ENCODE data around the gene KCNK16.

Gene KCNK16

DNA sequence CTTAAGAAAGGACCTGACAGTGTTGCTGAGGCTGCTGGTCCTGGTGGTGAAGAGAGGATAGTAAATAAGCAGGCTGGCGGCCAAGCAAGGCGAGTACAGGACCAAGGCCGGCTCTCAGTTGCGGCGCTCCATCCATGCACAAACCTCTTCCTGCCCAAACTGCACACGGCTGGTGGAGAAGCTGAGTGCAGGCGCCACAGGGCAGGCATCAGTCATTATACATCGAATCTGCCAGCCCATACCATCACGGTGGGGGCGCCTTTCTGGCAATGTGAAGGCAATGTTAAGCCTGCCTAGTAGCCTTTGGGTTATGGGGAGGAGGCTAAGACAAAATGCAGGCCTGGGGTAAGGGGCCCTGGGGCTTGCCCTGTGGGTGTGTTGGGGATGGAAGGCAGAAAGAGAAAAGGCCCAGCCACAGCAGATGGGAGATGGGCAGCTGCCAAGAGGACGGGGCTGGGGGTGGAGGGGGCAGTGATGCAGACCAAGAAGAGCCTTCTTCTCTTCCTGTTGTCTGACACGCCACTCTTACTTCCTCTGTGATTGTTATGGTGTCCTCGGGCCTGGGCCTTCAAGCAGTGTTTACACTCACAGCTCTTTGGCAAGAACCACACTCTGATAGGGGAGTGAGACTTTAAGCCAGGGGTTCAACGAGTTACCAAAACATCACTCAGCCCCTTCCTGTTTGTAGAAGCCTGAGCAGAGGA is 20.3 kb upstream of the KCNK16 start:
- peak overlapping the region; percentile 27 for H3K4me2 ChIP-seq (ENCODE audit: low read depth, low read length, poor library complexity, severe bottlenecking)
- peaks cover 52% of the 10 kb centered on the region for H3K4me1 ChIP-seq (ENCODE audit: insufficient read depth, low read length, poor library complexity, severe bottlenecking)
- TF ChIP-seq EZH2phosphoT487 (IDR thresholded peaks at IDR 0.05; ENCODE audit: borderline replicate concordance) (no peak), CTCF (conservative IDR thresholded peaks at IDR 0.05; ENCODE audit: low read length) (no peak)
- peak overlapping the region; percentile 76; the same call in 1 of the 2 replicates for H2AFZ ChIP-seq (ENCODE audit: low read length)
- H3F3A ChIP-seq (ENCODE audit: low read depth): no peaks in the 10 kb centered on the region
- peak overlapping the region; percentile 34 for H3K9ac ChIP-seq (ENCODE audit: low read depth, low read length, poor library complexity, severe bottlenecking)
- H3K27me3 ChIP-seq (ENCODE audit: insufficient read depth, low read length, poor library complexity, severe bottlenecking): no peaks in the 10 kb centered on the region
- H3K9me2 ChIP-seq (replicated peaks; ENCODE audit: low read depth, low read length): no peaks in the 10 kb centered on the region
- no peaks in the 10 kb centered on the region for H4K20me1 ChIP-seq (ENCODE audit: insufficient read depth, low read length, poor library complexity, severe bottlenecking)
- no peaks in the 10 kb centered on the region for H3K36me3 ChIP-seq (ENCODE audit: insufficient read depth, low read length)
- no peak overlapping the region for H3K4me3 ChIP-seq (ENCODE audit: low read length, poor library complexity, severe bottlenecking)
- no peaks in the 10 kb centered on the region for H3K9me3 ChIP-seq (ENCODE audit: insufficient read depth, low read depth, low read length)
- H3K79me2 ChIP-seq (ENCODE audit: insufficient read depth, low read length): no peaks in the 10 kb centered on the region

GRCh38 chr6:39341937-39342336 is 19.4 kb upstream of the KCNK16 start:
- Histone ChIP-seq H3K79me2 (ENCODE audit: insufficient read depth, low read length) (no peaks in the 10 kb centered on the region), H4K20me1 (ENCODE audit: insufficient read depth, low read length, poor library complexity, severe bottlenecking) (no peaks in the 10 kb centered on the region), H3F3A (ENCODE audit: low read depth) (no peaks in the 10 kb centered on the region), H3K4me3 (ENCODE audit: low read length, poor library complexity, severe bottlenecking) (no peak overlapping the region), H3K4me1 (ENCODE audit: insufficient read depth, low read length, poor library complexity, severe bottlenecking) (peaks cover 61% of the 10 kb centered on the region), H3K4me2 (ENCODE audit: low read depth, low read length, poor library complexity, severe bottlenecking) (no peak overlapping the region), H3K9ac (ENCODE audit: low read depth, low read length, poor library complexity, severe bottlenecking) (no peak overlapping the region), H3K9me2 (replicated peaks; ENCODE audit: low read depth, low read length) (no peaks in the 10 kb centered on the region), H3K27me3 (ENCODE audit: insufficient read depth, low read length, poor library complexity, severe bottlenecking) (no peaks in the 10 kb centered on the region), H2AFZ (ENCODE audit: low read length) (no peak overlapping the region), H3K9me3 (ENCODE audit: insufficient read depth, low read depth, low read length) (no peaks in the 10 kb centered on the region), H3K36me3 (ENCODE audit: insufficient read depth, low read length) (no peaks in the 10 kb centered on the region)
- no peak for TF ChIP-seq CTCF (conservative IDR thresholded peaks at IDR 0.05; ENCODE audit: low read length)
- TF ChIP-seq EZH2phosphoT487 (IDR thresholded peaks at IDR 0.05; ENCODE audit: borderline replicate concordance): no peak

- Histone ChIP-seq H3F3A (ENCODE audit: low read depth) (peaks cover 4% of the 10 kb centered on the region), H3K79me2 (ENCODE audit: insufficient read depth, low read length) (no peaks in the 10 kb centered on the region), H3K4me2 (ENCODE audit: low read depth, low read length, poor library complexity, severe bottlenecking) (no peak overlapping the region), H2AFZ (ENCODE audit: low read length) (no peak overlapping the region), H3K9ac (ENCODE audit: low read depth, low read length, poor library complexity, severe bottlenecking) (no peak overlapping the region), H3K4me1 (ENCODE audit: insufficient read depth, low read length, poor library complexity, severe bottlenecking) (peaks cover 67% of the 10 kb centered on the region), H4K20me1 (ENCODE audit: insufficient read depth, low read length, poor library complexity, severe bottlenecking) (no peaks in the 10 kb centered on the region), H3K4me3 (ENCODE audit: low read length, poor library complexity, severe bottlenecking) (no peak overlapping the region), H3K9me2 (replicated peaks; ENCODE audit: low read depth, low read length) (no peaks in the 10 kb centered on the region), H3K27me3 (ENCODE audit: insufficient read depth, low read length, poor library complexity, severe bottlenecking) (no peaks in the 10 kb centered on the region), H3K9me3 (ENCODE audit: insufficient read depth, low read depth, low read length) (no peaks in the 10 kb centered on the region), H3K36me3 (ENCODE audit: insufficient read depth, low read length) (no peaks in the 10 kb centered on the region)
- TF ChIP-seq CTCF (conservative IDR thresholded peaks at IDR 0.05; ENCODE audit: low read length) (no peak), EZH2phosphoT487 (IDR thresholded peaks at IDR 0.05; ENCODE audit: borderline replicate concordance) (no peak)
These were observed 18.9 kb upstream of the KCNK16 start for GRCh38 chr6:39341352-39341751.

Measured in Loucy (cell line).